ENCODE data around the gene DDA1.
"Not testable (repeated sequence)": the region's sequence is repeated elsewhere in the genome, so short reads cannot be mapped to it uniquely, and the experiment has no call there.

The DDA1 gene

DNA sequence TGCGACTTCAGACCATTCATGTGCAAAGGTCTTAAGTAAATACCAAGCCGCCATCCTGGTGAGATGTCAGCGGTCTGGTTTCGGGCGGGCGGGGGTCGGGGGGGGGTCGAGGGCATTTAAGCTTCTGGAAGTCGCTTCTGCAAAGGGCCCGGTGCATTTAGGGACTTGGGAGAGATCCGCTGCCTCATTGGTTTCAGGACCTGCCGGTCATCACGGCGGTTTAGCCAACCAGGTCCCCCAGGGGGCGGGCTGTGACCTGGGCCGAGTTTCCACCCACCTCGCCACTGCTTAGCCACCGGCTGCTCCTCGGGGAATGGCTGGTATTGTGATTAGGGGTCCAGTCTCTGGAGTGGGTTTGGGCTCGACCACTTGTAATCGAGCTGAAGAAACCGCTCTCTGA is 19.9 kb upstream of the DDA1 start:
- no peak overlapping the region for H3K4me3 ChIP-seq (ENCODE audit: low read length)
- TF ChIP-seq, protein P1, sequence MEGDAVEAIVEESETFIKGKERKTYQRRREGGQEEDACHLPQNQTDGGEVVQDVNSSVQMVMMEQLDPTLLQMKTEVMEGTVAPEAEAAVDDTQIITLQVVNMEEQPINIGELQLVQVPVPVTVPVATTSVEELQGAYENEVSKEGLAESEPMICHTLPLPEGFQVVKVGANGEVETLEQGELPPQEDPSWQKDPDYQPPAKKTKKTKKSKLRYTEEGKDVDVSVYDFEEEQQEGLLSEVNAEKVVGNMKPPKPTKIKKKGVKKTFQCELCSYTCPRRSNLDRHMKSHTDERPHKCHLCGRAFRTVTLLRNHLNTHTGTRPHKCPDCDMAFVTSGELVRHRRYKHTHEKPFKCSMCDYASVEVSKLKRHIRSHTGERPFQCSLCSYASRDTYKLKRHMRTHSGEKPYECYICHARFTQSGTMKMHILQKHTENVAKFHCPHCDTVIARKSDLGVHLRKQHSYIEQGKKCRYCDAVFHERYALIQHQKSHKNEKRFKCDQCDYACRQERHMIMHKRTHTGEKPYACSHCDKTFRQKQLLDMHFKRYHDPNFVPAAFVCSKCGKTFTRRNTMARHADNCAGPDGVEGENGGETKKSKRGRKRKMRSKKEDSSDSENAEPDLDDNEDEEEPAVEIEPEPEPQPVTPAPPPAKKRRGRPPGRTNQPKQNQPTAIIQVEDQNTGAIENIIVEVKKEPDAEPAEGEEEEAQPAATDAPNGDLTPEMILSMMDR (conservative IDR thresholded peaks at IDR 0.05; ENCODE audit: low read length) = no peak
- peak; percentile 80 for DNase-seq (ENCODE audit: low read depth)

DNA sequence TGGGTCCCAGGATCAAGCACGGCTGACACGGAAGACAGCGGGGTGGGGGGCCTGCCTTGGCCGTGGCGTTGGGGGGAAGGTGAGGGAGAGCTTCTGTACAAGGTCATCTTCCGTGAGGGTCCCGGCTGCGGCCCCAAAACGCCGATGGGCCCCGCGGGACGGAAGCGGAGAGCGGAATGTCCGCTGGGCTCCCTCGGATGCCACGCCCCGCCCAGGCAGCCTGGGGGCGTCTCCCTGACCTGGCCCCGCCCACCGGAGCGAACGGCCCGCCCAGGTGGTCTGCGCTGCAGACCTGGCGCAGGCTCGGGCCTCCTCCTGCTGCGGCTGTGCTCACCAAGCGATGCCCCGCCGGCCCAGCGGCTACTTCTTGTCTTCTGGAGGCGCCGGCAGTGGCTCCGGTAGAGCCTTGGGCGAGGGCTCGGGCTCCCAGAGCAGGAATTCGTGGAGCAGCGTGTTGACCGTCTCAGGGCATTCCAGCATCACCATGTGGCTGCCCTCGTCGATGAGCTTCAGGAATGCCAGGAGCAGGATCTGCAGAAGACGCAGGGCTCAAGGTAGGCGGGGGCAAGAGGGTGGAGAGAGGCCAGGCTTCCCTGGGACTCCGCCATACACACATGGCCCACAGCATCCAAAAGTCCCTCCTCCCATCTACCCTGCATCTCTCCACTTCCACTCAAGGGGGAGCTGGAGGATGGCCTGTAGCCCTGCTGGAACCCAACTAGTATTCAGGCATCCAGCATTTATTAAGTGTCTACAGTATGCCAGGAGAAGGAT is 16.9 kb upstream of the DDA1 start:
- H3K4me3 ChIP-seq (ENCODE audit: low read length) = peak overlapping the region; percentile 69
- peak; percentile 87 for DNase-seq (ENCODE audit: low read depth)
- TF ChIP-seq, protein P1 (conservative IDR thresholded peaks at IDR 0.05; ENCODE audit: low read length) = peak; percentile 85

DNA sequence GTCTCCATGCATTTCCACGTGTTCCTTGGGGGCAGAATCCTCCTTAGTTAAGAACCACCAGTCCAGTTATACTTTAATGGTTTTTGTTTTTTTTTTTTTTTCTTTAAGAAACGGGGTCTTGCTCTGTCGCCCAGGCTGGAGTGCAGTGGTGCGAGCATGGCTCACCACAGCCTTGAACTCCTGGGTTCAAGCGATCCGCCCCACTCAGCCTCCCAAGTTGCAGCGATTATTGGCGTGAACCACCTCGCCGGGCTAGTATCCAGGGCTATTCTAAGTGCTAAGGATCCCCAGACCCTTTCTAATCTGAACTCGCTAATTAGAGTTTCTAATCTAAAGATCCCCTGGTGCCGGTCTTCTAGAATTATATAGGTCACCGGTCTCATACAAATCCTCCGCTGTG is 15.8 kb upstream of the DDA1 start:
- TF ChIP-seq, protein P1 (conservative IDR thresholded peaks at IDR 0.05; ENCODE audit: low read length) = no peak
- no peak for DNase-seq (ENCODE audit: low read depth)
- no peak overlapping the region for H3K4me3 ChIP-seq (ENCODE audit: low read length)

DNA sequence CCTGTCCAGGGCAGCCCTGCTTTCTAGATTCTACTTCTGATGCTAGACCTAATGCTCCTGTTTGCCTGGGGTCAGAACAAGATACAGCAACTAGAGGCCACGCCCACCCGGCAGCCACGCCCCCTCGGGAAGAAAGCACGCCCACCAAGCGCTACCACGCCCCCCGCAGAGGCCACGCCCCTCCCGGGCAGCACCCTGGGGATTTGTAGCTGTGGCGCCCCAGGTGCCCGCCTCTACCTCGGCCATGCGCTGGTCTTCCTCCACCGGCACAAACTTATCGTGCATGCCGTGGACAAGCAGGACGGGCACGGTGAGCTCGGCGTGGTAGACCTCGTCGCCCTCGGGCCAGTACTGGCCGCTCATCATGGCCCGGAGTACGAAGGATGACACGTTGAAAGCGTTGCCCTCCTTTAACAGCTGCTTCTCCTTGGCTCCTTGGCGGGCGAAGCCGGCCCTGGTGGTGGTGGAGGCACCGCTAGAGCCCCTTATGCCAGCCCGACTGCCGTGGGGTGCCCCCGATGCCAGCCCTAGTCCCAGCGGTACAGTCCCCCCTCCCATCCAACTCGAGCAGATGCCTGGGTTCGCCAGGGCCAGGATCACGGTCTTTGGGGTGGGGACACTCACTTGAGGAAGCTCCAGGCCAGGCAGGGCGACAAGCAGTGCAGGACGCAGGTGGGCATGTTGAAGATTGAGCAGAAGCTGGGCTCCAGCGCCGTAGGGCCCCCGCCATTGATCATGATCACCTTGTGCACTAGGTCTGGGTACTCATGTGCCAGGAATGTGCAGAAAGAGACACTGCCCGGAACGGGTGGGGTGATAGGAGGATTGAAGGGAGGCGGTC is 15.1 kb upstream of the DDA1 start:
- no peak for DNase-seq (ENCODE audit: low read depth)

DNA sequence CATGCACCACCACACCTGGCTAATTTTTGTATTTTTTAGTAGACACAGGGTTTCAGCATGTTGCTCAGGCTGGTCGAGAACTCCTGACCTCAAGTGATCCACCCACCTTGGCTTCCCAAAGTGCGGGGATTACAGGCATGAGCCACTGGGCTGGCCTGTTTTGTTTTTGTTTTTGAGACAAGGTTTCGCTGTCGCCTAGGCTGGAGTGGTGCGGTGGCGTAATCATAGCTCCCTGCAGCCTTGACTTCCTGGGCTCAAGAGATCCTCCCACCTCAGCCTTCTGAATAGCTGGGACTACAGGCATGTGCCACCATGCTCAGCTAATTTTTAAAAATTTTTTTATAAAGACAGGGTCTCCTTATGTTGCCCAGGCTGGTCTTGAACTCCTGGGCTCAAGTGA is 13.8 kb upstream of the DDA1 start:
- not testable (repeated sequence) for H3K4me3 ChIP-seq (ENCODE audit: low read length); DNase-seq (ENCODE audit: low read depth)

More for the DNA sequence above, 15.1 kb upstream of the DDA1 start:
- TF ChIP-seq, protein P1 (conservative IDR thresholded peaks at IDR 0.05; ENCODE audit: low read length) = no peak
- no peak overlapping the region for H3K4me3 ChIP-seq (ENCODE audit: low read length)

DNA sequence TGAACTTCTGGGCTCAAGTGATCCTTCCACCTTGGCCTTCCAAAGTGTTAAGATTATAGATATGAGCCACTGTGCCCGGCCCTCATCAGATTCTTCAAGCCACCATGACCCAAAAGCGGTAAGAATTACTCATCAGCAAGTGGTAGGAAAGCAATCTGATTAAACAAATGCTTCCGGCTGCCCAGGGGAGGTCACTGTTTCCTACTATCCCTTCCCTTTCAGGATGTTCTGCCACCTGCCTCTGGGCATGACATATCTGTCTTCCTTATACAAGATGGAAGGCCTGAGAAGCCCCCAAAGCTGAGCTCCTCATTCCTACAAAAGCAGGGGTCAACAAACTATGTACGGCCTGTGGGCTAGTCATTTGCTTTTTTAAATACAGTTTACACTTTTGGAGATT is 13.1 kb upstream of the DDA1 start:
- TF ChIP-seq, protein P1 (conservative IDR thresholded peaks at IDR 0.05; ENCODE audit: low read length) = peak; percentile 14; the same call in 1 of the 2 replicates
- no peak overlapping the region for H3K4me3 ChIP-seq (ENCODE audit: low read length)
- peak; percentile 26 for DNase-seq (ENCODE audit: low read depth)

DNA sequence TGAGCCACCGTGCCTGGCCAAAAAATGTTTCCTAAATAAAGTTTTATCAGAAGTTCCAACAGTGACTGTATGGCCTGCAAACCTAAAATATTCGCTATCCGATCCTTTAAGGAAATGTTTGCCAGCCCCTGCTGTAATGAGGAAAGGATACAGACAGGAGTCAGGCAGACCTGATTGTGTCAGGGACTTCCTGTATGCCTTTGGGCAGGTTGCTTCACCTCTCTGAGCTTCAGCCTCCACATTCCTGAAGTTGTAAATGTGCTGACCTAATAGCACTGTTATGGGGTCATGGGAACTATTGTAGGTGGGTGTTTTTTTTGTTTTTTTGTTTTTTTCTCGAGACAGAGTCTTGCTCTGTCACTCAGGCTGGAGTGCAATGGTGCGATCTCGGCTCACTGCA is 12.4 kb upstream of the DDA1 start:
- H3K4me3 ChIP-seq (ENCODE audit: low read length) = no peak overlapping the region
- no peak for DNase-seq (ENCODE audit: low read depth)
- TF ChIP-seq, protein P1 (conservative IDR thresholded peaks at IDR 0.05; ENCODE audit: low read length) = no peak
